ENCODE results near the gene RAPGEF6. TPM values are rescaled to one million over a fixed set of nuclear protein-coding genes. Genes with fewer than 3 reads are reported as not detected.

Gene RAPGEF6
- total RNA-seq, 1 experiment from 2014 or later, result 25.0 TPM

DNA sequence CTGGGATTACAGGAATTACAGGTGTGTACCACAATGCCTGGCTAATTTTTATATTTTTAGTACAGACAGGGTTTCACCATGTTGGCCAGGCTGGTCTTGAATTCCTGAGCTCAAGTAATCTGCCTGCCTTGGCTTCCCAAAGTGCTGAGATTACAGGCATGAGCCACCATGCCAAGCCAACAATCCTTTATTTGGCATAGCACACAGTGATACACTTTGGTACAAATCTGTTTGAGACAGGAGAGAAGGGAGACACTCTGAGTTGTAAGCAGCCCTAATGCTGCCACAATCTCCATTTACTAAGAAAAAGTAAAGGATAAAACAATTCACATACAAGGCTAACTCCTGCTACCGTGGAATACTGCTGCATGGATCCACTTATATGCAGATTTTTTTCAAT, 177.8 kb downstream of the RAPGEF6 start:
- no peaks in the 10 kb centered on the region for H3K9me3 ChIP-seq (ENCODE audit: control insufficient read depth, insufficient read depth, low read depth, low read length)
- TF ChIP-seq POLR2AphosphoS5 (IDR thresholded peaks at IDR 0.05; ENCODE audit: low read depth, low read length) (no peak), SIN3A (IDR thresholded peaks at IDR 0.05; ENCODE audit: borderline replicate concordance, insufficient read depth, low read depth, low read length) (no peak), TCF7L2 (IDR thresholded peaks at IDR 0.05; ENCODE audit: low read depth, low read length) (no peak)
- TF ChIP-seq, protein P1, sequence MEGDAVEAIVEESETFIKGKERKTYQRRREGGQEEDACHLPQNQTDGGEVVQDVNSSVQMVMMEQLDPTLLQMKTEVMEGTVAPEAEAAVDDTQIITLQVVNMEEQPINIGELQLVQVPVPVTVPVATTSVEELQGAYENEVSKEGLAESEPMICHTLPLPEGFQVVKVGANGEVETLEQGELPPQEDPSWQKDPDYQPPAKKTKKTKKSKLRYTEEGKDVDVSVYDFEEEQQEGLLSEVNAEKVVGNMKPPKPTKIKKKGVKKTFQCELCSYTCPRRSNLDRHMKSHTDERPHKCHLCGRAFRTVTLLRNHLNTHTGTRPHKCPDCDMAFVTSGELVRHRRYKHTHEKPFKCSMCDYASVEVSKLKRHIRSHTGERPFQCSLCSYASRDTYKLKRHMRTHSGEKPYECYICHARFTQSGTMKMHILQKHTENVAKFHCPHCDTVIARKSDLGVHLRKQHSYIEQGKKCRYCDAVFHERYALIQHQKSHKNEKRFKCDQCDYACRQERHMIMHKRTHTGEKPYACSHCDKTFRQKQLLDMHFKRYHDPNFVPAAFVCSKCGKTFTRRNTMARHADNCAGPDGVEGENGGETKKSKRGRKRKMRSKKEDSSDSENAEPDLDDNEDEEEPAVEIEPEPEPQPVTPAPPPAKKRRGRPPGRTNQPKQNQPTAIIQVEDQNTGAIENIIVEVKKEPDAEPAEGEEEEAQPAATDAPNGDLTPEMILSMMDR (IDR thresholded peaks at IDR 0.05), result no peak
- TF ChIP-seq, protein P2, sequence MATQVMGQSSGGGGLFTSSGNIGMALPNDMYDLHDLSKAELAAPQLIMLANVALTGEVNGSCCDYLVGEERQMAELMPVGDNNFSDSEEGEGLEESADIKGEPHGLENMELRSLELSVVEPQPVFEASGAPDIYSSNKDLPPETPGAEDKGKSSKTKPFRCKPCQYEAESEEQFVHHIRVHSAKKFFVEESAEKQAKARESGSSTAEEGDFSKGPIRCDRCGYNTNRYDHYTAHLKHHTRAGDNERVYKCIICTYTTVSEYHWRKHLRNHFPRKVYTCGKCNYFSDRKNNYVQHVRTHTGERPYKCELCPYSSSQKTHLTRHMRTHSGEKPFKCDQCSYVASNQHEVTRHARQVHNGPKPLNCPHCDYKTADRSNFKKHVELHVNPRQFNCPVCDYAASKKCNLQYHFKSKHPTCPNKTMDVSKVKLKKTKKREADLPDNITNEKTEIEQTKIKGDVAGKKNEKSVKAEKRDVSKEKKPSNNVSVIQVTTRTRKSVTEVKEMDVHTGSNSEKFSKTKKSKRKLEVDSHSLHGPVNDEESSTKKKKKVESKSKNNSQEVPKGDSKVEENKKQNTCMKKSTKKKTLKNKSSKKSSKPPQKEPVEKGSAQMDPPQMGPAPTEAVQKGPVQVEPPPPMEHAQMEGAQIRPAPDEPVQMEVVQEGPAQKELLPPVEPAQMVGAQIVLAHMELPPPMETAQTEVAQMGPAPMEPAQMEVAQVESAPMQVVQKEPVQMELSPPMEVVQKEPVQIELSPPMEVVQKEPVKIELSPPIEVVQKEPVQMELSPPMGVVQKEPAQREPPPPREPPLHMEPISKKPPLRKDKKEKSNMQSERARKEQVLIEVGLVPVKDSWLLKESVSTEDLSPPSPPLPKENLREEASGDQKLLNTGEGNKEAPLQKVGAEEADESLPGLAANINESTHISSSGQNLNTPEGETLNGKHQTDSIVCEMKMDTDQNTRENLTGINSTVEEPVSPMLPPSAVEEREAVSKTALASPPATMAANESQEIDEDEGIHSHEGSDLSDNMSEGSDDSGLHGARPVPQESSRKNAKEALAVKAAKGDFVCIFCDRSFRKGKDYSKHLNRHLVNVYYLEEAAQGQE (IDR thresholded peaks at IDR 0.05; ENCODE audit: insufficient read depth in 1 of 2, low read depth in 2 of 2, low read length in 1 of 2), result no peak
- intact Hi-C loops (cut with micrococcal nuclease; ENCODE audit: unreplicated experiment), result no loop called here
- peaks cover 3% of the 10 kb centered on the region; the same call in 1 of the 2 replicates for H3K4me1 ChIP-seq (ENCODE audit: control insufficient read depth, insufficient read depth, low read length)
- no peak for DNase-seq (ENCODE audit: low read depth, low spot score)
- no peak for ATAC-seq
- H3K4me3 ChIP-seq (ENCODE audit: low read depth in 2 of 2, low read length in 2 of 2), result no peak overlapping the region
- H3K27me3 ChIP-seq (ENCODE audit: control insufficient read depth, insufficient read depth, low read length), result no peaks in the 10 kb centered on the region
- POLR2A ChIA-PET, result no interaction called here
- peaks cover 8% of the 10 kb centered on the region for H3K36me3 ChIP-seq (ENCODE audit: control insufficient read depth, insufficient read depth, low read length)
- no TSS peak for BruUV-seq (replicated peaks)
- in situ Hi-C loops (cut with HindIII; ENCODE audit: low pct_unique_long_range_greater_than_20kb, low sequenced_read_pairs), result no loop called here
- CTCF ChIA-PET, result no interaction called here
- H3K27ac ChIP-seq (ENCODE audit: low read length), result no peak overlapping the region

DNA sequence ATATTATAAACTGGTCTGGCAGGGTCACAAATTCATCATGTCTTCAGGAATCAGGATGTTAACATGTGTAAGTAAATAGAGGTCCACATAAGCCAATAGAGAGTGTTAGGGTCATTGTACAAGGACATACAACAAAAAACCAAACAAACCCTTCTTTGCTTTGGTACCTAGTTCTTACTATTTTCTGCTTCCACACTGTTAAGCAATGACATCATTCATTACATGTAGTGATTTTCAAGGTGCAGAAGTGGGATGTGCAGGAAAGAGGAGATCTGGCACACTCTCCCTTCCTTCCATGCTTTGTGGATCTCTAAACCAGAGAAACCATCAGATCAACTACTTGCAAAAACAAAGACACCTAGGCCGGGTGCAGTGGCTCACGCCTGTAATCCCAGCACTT, 184.1 kb downstream of the RAPGEF6 start:
- Histone ChIP-seq H3K9me3 (ENCODE audit: control insufficient read depth, insufficient read depth, low read depth, low read length) (no peaks in the 10 kb centered on the region), H3K4me1 (ENCODE audit: control insufficient read depth, insufficient read depth, low read length) (no peaks in the 10 kb centered on the region), H3K27ac (ENCODE audit: low read length) (no peak overlapping the region), H3K27me3 (ENCODE audit: control insufficient read depth, insufficient read depth, low read length) (no peaks in the 10 kb centered on the region), H3K4me3 (ENCODE audit: low read depth in 2 of 2, low read length in 2 of 2) (no peak overlapping the region), H3K36me3 (ENCODE audit: control insufficient read depth, insufficient read depth, low read length) (peaks cover 14% of the 10 kb centered on the region)
- in situ Hi-C loops (cut with HindIII; ENCODE audit: low pct_unique_long_range_greater_than_20kb, low sequenced_read_pairs) (no loop called here), intact Hi-C loops (cut with micrococcal nuclease; ENCODE audit: unreplicated experiment) (no loop called here)
- ATAC-seq (no peak), DNase-seq (ENCODE audit: low read depth, low spot score) (no peak)
- BruUV-seq (replicated peaks), result no TSS peak
- ChIA-PET POLR2A (no interaction called here), CTCF (no interaction called here)
- TF ChIP-seq, protein P2 (IDR thresholded peaks at IDR 0.05; ENCODE audit: insufficient read depth in 1 of 2, low read depth in 2 of 2, low read length in 1 of 2), result no peak
- no peak for TF ChIP-seq POLR2AphosphoS5 (IDR thresholded peaks at IDR 0.05; ENCODE audit: low read depth, low read length)
- TF ChIP-seq, protein P1 (IDR thresholded peaks at IDR 0.05), result no peak
- TF ChIP-seq TCF7L2 (IDR thresholded peaks at IDR 0.05; ENCODE audit: low read depth, low read length), result no peak
- no peak for TF ChIP-seq SIN3A (IDR thresholded peaks at IDR 0.05; ENCODE audit: borderline replicate concordance, insufficient read depth, low read depth, low read length)
